IPS-18c (cell line): Measurements from ENCODE around the gene ZNRD2.

Experiments
- H3K4me3 ChIP-seq: 2 replicates; pipeline ENCODE4 v1.7.0; 2013; ENCODE audit warnings: low read depth, mild to moderate bottlenecking, low read length, moderate library complexity; ENCODE audit not compliant: insufficient read depth
- H3K9me3 ChIP-seq: one replicate; pipeline ENCODE4 v1.6.1; 2013; ENCODE audit warnings: mild to moderate bottlenecking, low read length, moderate library complexity; ENCODE audit not compliant: control insufficient read depth, insufficient read depth

The ZNRD2 gene

DNA sequence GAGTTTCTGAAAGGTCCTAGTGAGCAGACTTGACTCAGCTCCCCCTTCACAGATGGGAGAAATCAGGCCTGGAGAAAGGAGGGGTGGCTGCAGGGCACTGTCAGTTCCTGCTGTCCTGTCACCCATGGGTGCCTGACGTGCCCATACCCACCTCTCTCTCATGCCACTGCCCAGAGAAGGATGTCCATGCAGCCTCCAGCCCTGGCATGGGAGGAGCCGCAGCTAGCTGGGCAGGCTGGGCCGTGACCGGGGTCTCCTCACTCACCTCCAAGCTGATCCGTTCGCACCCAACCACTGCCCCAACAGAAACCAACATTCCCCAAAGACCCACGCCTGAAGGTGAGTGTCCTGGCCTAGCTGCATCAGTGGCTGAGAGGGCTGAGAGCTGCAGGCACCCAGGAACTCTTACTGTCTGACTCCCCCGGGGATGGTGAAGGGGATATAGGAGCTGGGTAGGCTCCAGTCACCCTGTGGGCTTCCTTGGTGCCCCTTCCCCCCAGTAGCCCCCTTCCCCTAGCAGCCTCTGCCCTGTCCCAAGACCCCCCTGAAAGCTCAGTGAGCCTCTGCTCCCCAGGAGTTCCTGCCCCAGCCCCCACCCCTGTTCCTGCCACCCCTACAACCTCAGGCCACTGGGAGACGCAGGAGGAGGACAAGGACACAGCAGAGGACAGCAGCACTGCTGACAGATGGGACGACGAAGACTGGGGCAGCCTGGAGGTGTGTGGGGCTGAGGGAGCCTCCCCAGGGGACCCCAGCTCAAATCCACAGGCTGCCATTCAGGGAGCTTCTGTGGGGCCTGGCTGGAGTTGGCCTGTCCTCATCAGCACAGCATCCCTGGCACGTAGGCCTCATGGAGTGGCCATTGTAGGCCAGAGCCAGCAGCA, 33.6 kb upstream of the ZNRD2 start:
- no peak overlapping the region for H3K4me3 ChIP-seq
- H3K9me3 ChIP-seq = peaks cover 2% of the 10 kb centered on the region

GRCh38 chr11:65537296-65537597, 33.0 kb upstream of the ZNRD2 start:
- H3K4me3 ChIP-seq = no peak overlapping the region
- peaks cover 2% of the 10 kb centered on the region for H3K9me3 ChIP-seq

DNA sequence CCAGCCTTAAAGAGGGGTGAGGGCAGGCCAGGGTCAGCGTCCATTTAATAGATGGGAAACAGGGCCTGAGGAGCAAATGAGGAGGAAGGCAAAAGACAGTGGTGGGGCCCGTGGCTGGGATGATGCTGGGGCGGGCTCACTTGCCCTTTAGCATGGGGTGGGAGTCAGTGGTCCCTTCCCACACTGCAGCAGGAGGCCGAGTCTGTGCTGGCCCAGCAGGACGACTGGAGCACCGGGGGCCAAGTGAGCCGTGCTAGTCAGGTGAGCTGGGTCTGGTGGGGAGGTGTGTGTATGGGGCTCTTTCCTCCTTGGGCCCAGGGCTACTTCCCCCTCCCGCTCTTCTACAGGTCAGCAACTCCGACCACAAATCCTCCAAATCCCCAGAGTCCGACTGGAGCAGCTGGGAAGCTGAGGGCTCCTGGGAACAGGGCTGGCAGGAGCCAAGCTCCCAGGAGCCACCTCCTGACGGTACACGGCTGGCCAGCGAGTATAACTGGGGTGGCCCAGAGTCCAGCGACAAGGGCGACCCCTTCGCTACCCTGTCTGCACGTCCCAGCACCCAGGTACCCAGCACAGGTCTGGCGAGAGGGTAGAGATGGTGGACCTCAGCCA, 32.6 kb upstream of the ZNRD2 start:
- Histone ChIP-seq H3K4me3 (no peak overlapping the region), H3K9me3 (peaks cover 2% of the 10 kb centered on the region)

DNA sequence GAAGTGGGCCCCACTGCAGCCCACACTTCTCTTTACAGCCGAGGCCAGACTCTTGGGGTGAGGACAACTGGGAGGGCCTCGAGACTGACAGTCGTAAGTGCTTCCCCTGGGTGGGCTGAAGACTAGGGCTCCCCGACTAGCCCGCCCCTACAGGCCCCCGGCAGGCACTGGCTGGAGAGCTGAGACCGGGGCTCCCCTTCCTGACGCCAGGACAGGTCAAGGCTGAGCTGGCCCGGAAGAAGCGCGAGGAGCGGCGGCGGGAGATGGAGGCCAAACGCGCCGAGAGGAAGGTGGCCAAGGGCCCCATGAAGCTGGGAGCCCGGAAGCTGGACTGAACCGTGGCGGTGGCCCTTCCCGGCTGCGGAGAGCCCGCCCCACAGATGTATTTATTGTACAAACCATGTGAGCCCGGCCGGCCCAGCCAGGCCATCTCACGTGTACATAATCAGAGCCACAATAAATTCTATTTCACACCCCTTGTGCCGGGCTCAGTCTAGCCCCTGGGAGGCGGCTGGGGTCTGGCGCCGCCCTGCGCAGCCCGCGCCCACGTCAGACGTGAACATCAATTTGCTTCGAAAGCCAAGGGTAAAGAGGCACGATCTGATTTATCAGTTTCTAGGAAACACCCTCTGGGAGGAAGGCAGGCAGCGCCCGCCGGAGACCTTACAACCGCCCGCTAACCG, 31.9 kb upstream of the ZNRD2 start:
- H3K9me3 ChIP-seq = peaks cover 2% of the 10 kb centered on the region
- no peak overlapping the region for H3K4me3 ChIP-seq

DNA sequence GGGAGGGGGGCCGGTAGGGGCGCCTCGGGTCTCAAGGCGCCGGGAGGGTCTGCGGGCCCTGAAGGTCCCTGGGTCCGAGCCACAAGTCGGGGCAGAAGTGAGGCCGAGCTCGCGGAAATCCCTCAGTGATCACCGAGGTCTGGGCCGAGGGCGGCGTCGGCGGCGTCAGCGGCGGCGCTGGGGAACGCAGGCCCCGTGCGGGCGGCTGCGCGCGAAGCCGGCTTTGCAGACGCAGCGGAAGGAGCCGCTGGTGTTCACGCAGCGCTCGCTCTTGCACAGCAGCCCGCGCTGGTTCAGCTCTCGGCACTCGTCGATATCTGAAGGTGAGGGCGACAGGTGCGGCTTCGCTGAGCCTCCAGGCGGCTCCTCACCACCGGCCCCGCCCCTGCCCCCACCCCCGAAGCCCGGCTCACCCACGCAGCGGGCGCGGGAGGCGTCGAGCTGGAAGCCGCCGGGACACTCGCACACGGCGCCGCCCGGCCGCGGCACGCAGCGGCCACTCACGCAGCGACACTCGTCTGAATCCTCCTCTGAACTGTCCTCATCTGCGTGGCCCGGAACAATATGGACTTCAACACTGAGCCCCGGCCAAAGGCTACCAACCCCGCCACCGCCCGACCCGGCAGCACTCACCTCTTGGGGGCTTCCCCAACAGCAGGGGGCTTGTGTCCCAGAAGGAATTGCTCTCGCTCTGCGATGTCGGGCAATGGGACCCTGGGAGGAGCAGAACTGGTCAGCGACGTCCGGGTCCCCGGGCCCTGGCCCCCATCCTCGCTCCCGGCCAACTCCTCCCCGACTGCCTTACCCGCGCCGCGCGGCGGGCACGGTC, 31.1 kb upstream of the ZNRD2 start:
- H3K4me3 ChIP-seq = peak overlapping the region; percentile 54

DNA sequence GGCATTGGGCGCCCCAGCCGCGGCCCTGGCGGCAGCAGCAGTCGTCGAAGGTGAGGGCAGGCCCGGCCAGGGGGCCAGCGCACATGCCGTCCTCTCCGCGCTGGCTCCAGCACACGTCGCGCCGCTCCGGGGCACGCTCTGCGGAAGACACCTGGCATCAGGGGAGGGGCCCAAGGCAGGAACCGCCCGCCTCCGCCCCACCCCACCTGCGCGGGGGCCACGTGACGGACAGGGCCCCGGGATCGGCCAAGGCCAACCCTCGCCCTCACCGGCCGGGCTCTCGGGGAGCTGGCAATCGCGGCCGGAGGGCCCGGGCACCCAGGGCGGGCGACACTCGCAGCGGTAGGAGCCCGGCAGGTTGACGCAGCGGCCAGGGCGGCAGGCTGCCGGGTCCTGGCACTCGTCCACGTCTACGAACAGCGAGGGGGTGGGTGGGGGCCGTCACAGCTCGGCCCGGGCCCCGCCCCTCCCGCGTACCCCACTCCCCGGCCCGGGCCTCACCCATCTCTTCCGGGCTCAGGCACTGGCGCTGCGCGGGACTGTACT, 30.5 kb upstream of the ZNRD2 start:
- Histone ChIP-seq H3K9me3 (peaks cover 2% of the 10 kb centered on the region), H3K4me3 (peak overlapping the region; percentile 54)

More for the DNA sequence above, 31.1 kb upstream of the ZNRD2 start:
- peaks cover 2% of the 10 kb centered on the region for H3K9me3 ChIP-seq

GRCh38 chr11:65540290-65541092, 29.8 kb upstream of the ZNRD2 start:
- Histone ChIP-seq H3K4me3 (peak overlapping the region; percentile 63), H3K9me3 (peaks cover 2% of the 10 kb centered on the region)

- H3K4me3 ChIP-seq = peak overlapping the region; percentile 63
- peaks cover 2% of the 10 kb centered on the region for H3K9me3 ChIP-seq
These were observed 28.9 kb upstream of the ZNRD2 start for GRCh38 chr11:65541093-65541982.

DNA sequence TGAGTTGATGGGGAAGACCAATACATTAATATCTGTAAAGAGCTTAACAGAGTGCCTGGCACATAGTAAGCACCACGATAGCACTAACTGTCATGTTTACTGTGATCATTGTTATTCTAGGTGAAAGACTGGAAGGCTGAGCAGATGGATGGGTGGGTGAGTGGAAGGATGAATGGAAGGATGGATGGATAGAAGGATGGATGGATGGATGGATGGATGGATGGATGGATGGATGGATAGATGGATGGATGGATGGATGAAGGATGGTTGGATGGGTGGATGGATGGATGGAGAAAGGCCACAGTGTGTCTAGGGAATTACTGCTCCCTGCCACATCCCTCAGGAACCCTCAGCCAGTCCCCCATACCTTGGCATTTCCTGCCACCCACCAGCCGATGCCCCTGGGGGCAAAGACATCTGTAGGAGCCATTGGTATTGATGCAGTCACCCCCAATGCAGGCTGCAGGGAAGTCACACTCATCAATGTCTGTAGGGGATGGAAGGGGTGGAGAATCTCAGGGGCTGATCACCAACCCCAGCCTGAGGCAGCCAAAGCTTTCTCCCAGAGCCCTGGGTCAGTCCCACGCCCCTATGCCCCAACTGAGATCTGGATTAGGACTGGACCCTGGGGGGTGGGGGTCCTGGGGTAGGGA, 27.4 kb upstream of the ZNRD2 start:
- Histone ChIP-seq H3K9me3 (peaks cover 2% of the 10 kb centered on the region), H3K4me3 (no peak overlapping the region)

DNA sequence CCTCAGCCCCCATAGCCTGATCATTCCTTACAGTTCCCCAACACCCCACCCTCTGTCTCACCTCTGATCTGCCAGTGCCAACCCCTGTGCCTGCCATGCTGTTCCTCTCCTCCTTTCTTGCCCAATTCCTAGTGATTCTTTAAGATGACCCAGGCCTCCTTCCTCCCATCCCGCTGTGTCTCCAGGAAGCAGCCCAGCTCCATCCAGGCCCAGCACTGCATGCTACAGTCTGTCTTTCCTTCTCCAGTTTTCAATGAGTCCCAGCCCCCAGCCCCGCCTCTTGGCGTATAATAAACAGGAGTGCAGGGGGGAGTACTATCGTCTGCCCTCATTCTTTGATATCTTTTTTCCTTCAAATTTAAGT, 24.4 kb upstream of the ZNRD2 start:
- peak overlapping the region; percentile 47; the same call in 1 of the 2 replicates for H3K4me3 ChIP-seq
- peaks cover 3% of the 10 kb centered on the region for H3K9me3 ChIP-seq

- H3K4me3 ChIP-seq = peak overlapping the region; percentile 47
- peaks cover 3% of the 10 kb centered on the region for H3K9me3 ChIP-seq
These were observed 23.9 kb upstream of the ZNRD2 start for GRCh38 chr11:65546217-65546958.

GRCh38 chr11:65547446-65548125, 22.7 kb upstream of the ZNRD2 start:
- Histone ChIP-seq H3K4me3 (no peak overlapping the region; the same call in 1 of the 2 replicates), H3K9me3 (peaks cover 3% of the 10 kb centered on the region)

- Histone ChIP-seq H3K4me3 (no peak overlapping the region), H3K9me3 (peaks cover 4% of the 10 kb centered on the region)
These were observed 21.9 kb upstream of the ZNRD2 start for GRCh38 chr11:65548395-65548794.

DNA sequence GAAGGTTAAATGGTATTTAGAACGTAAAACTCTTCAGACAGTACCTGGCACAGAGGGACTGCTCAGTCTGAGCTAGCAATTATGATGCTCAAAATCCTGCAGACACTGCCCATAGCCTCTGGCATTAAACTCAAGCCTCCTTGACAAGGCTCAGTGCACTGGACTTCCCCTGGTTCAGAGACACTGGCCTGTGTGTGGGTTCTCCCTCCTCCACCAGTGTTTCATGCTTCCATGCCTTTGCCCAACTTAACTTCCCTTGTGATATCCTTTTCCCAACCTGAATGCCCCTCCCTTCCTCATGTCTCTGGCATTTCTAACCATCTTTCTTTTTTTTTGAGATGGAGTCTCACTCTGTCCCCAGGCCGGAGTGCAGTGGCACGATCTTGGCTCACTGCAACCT, 21.2 kb upstream of the ZNRD2 start:
- no peak overlapping the region for H3K4me3 ChIP-seq
- peaks cover 5% of the 10 kb centered on the region for H3K9me3 ChIP-seq
